K562 (cell line): ENCODE measurements around the gene HS2ST1. TPM values are rescaled to one million over a fixed set of nuclear protein-coding genes. Genes with fewer than 3 reads are reported as not detected.

Experiments used
- polyA plus RNA-seq, 8 experiments: library from polyadenylated mRNA; depleted of rRNA in 4 of 8; stranded (reverse) in 5 of 8; unstranded in 3 of 8; fragments of >200 nt; fragmentation: Nextera tagmentation in 2 of 8; fragmentation: Illumina TruSeq in 1 of 8; extraction: Ambion mirVana in 2 of 8; extraction: Trizol in 1 of 8; gene quantifications; 2 replicates each; pipeline versions ENCODE4 v1.2.1 to v1.2.3, GENCODE V29; 2011 to 2014; ENCODE audit warnings: inconsistent platforms in 1 of 8, missing spikeins in 1 of 8
- total RNA-seq, 7 experiments: library from RNA; depleted of rRNA in 6 of 7; stranded (reverse); fragments of >200 nt in 6 of 7; fragmentation: Illumina TruSeq in 2 of 7; extraction: Trizol in 2 of 7; gene quantifications; 2 replicates each; pipeline versions ENCODE4 v1.2.1 to v1.2.3, GENCODE V29; 2011 to 2021; ENCODE audit warnings: low replicate concordance in 1 of 7
- TF ChIP-seq, protein P1 (sequence below), 2 experiments: fragments of 450-650 bp in 1 of 2; sonication (generic) in 1 of 2; formaldehyde crosslinking in 1 of 2; IDR thresholded peaks; 2 replicates each; pipeline versions ENCODE4 v1.7.1 to v1.9.0; 2016 to 2022; ENCODE audit warnings: inconsistent platforms in 1 of 2, mild to moderate bottlenecking in 1 of 2, missing genetic modification reagents in 1 of 2

Gene HS2ST1
- total and polyA plus RNA-seq, 9 of the 15 experiments (the other 6 are each of a cell fraction or from before 2014, with no cell fraction given) = 7.7 to 43.3 (median 25.8) TPM

DNA sequence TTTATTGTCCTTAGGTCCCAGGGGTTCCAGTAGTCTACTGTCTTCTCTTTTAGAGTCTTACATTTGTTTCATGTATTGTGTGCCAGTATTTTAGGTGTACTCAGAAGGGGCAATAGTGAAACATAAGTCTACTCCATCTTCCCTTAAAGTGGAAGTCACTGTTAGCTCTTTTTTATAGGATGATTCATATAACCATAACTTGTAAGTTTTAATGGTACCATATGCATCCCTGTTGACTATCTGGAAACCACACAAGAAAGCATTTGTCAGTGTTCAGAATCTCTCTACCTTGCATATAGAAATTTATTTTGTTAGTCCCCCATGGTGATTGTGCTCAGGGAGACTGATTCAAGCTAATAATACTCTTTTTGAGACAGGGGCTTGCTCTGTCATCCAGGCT, 149.9 kb downstream of the HS2ST1 start (continued):
- TF ChIP-seq, protein P1, sequence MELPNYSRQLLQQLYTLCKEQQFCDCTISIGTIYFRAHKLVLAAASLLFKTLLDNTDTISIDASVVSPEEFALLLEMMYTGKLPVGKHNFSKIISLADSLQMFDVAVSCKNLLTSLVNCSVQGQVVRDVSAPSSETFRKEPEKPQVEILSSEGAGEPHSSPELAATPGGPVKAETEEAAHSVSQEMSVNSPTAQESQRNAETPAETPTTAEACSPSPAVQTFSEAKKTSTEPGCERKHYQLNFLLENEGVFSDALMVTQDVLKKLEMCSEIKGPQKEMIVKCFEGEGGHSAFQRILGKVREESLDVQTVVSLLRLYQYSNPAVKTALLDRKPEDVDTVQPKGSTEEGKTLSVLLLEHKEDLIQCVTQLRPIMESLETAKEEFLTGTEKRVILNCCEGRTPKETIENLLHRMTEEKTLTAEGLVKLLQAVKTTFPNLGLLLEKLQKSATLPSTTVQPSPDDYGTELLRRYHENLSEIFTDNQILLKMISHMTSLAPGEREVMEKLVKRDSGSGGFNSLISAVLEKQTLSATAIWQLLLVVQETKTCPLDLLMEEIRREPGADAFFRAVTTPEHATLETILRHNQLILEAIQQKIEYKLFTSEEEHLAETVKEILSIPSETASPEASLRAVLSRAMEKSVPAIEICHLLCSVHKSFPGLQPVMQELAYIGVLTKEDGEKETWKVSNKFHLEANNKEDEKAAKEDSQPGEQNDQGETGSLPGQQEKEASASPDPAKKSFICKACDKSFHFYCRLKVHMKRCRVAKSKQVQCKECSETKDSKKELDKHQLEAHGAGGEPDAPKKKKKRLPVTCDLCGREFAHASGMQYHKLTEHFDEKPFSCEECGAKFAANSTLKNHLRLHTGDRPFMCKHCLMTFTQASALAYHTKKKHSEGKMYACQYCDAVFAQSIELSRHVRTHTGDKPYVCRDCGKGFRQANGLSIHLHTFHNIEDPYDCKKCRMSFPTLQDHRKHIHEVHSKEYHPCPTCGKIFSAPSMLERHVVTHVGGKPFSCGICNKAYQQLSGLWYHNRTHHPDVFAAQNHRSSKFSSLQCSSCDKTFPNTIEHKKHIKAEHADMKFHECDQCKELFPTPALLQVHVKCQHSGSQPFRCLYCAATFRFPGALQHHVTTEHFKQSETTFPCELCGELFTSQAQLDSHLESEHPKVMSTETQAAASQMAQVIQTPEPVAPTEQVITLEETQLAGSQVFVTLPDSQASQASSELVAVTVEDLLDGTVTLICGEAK (IDR thresholded peaks at IDR 0.05) = no peak
- TF ChIP-seq, protein P1 (CRISPR knock-in tag; IDR thresholded peaks at IDR 0.05) = no peak
